HG02981 (cell line): ENCODE data around the gene INHBC.
"Not testable (repeated sequence)": the region's sequence is repeated elsewhere in the genome, so short reads cannot be mapped to it uniquely, and the experiment has no call there.

ENCODE experiments used
- ATAC-seq: cut with Tn5 transposase; IDR thresholded peaks from one replicate; pipeline ENCODE4 v1.9.1; 2021; ENCODE audit warnings: mild to moderate bottlenecking, moderate library complexity; ENCODE audit not compliant: unreplicated experiment

INHBC gene, protein sequence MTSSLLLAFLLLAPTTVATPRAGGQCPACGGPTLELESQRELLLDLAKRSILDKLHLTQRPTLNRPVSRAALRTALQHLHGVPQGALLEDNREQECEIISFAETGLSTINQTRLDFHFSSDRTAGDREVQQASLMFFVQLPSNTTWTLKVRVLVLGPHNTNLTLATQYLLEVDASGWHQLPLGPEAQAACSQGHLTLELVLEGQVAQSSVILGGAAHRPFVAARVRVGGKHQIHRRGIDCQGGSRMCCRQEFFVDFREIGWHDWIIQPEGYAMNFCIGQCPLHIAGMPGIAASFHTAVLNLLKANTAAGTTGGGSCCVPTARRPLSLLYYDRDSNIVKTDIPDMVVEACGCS

GRCh38 chr12:57434517-57435223, at the start of gene INHBC:
TSS of gene INHBC (plus strand) at chr12:57434784. CDS start at chr12:57434887, 103 bp downstream.
- no peak for ATAC-seq

DNA sequence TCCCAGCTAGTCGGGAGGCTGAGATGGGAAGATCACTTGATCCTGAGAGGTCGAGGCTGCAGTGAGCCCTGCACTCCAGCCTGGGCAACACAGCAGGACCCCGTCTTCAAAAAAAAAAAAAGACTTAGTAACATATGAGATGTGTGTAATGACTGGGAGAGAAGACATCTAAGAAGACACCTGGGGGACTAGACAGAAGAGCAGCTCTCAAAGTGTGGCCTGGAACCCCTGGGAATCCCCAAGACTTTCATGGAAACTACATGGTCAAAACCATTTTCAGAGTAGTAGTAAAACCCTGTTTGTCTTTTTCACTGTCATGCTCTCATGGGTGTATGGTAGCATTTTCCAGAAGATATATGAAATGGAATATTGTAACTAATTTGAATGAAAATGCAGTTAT, 49.0 kb upstream of the INHBC start:
- no peak for ATAC-seq

GRCh38 chr12:57386187-57386720, 48.3 kb upstream of the INHBC start:
- no peak for ATAC-seq

GRCh38 chr12:57388425-57388824, 46.2 kb upstream of the INHBC start:
- ATAC-seq: no peak

DNA sequence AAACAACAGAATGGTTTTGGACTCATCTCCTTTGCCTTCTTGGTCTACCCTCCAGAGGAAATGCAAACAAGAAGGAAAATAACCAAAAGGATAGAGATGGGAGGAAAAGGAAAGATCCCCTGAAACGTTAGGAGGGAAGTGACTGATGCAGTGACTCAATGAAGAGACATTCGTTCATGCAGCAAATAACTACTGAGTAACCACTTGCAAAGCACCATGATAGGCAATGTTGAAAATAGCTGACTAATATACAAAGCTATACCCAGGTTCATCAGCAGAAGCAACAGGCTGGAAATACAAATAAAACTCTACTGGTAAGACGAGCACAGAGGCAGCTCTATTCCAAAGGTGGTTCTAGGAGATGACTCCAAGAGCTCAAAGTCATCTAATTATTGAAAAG, 45.6 kb upstream of the INHBC start:
- no peak for ATAC-seq

- ATAC-seq: no peak
These were observed 44.4 kb upstream of the INHBC start for GRCh38 chr12:57390174-57390573.

DNA sequence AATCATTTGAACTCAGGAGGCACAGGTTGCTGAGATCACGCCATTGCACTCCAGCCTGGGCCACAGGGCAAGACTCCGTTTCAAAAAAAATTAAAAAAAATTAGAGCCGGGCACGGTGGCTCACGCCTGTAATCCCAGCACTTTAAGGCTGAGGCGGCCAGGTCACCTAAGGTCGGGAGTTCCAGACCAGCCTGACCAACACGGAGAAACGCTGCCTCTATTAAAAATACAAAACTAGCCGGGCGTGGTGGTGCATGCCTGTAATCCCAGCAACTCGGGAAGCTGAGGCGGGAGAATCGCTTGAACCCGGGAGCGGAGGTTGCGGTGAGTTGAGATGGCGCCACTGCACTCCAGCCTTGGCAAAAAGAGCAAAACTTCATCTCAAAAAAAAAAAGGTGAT, 39.5 kb upstream of the INHBC start:
- no peak for ATAC-seq

DNA sequence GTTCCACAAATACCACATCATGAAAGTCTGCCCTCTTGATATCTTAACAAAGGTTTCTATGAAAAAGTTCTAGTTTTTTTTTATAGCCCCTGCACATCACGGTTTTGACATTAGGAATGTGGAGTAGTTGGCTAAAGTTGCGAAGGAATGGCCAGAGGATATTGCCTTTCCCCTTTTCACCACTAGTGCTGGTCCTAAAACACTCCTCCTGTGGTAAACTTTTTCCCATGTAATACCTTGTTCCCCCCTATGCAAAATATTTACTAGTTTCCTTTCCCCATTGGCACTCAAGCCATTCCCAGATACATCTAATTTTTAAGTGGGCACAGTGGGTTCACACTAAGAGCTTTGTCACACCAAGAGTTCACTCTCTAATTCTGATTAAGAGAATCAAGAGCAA, 37.1 kb upstream of the INHBC start:
- ATAC-seq: no peak

DNA sequence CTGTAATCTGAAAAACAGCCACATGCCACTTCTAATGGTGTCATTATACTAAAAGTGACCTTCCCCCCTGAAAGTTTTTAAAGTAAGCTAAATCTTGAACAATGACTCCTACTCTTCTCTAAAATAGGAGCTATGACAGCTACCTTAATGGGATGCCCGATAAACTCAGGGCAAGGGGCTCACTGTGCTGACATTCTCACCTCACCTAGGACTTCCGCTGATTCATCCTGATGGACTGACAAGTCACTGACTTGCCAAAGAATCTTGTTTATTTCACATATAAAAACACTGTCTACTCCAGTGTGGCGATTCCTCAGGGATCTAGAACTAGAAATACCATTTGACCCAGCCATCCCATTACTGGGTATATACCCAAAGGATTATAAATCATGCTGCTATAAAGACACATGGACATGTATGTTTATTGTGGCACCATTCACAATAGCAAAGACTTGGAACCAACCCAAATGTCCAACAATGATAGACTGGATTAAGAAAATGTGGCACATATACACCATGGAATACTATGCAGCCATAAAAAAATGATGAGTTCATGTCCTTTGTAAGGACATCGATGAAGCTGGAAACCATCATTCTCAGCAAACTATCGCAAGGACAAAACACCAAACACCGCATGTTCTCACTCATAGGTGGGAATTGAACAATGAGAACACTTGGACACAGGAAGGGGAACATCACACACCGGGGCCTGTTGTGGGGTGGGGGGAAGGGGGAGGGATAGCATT, 34.7 kb upstream of the INHBC start:
- not testable (repeated sequence) for ATAC-seq

DNA sequence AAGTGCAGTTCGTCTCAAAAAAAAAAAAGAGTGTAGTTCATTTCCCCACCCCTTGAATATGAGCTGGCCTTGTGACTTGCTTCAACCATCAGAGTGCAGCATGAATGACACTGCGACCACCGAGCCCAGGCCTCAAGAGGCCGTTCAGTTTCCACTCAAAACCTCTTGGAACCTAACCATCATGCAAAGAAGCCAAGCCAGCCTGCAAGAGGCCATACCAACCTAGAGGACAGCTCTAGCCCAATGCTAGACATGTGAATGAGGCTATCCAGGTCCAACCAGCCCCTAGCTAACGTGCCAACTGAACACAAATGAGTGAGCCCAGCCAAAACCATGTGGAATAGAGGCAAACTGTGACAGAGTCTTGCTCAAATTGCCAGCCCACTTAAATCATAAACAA, 33.4 kb upstream of the INHBC start:
- ATAC-seq: no peak

DNA sequence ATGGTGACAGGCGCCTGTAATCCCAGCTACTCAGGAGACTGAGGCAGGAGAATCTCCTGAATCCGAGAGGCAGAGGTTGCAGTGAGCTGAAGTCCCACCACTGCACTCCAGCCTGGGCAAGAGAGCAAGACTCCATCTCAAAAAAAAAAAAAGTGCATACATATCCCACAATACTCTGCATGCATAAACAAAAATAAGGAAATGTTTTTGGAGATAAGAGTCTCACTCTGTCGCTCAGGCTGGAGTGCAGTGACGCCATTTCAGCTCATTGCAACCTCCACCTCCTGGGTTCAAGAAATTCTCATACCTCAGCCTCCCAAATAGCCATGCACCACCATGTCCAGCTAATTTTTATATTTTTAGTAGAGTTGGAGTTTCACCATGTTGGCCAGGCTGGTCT, 32.4 kb upstream of the INHBC start:
- not testable (repeated sequence) for ATAC-seq

DNA sequence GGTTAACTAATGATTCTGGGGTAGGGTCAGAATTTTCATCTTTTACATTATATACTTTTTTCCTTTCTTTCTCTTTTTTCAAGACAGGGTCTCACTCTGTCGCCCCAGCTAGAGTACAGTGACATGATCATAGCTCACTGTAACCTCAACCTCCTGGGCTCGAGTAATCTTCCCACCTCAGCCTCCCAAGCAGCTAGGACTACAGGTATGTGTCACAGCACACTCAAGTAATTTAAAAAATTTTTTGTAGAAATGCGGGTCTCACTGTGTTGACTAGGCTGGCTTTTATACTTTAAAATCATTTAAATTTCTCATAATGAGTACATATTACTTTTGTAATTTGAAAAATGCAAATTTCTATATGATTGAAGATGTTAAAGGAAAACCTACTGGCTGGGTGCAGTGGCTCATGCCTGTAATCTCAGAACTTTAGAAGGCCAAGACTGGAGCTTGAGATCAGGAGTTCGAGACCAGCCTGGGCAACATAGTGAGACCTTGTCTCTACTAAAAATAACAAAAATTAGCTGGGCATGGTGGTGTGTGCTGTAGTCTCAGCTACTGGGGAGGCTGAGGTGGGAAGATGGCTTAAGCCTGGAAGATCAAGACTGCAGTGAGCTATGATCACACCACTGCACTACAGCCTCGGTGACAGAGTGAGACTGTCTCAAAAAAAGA, 29.5 kb upstream of the INHBC start:
- no peak for ATAC-seq

- no peak for ATAC-seq
These were observed 24.1 kb upstream of the INHBC start for GRCh38 chr12:57410534-57410933.

GRCh38 chr12:57414160-57414559, 20.4 kb upstream of the INHBC start:
- ATAC-seq: not testable (repeated sequence)

GRCh38 chr12:57415088-57415487, 19.5 kb upstream of the INHBC start:
- no peak for ATAC-seq

GRCh38 chr12:57416039-57416996, 18.3 kb upstream of the INHBC start:
- ATAC-seq: no peak

DNA sequence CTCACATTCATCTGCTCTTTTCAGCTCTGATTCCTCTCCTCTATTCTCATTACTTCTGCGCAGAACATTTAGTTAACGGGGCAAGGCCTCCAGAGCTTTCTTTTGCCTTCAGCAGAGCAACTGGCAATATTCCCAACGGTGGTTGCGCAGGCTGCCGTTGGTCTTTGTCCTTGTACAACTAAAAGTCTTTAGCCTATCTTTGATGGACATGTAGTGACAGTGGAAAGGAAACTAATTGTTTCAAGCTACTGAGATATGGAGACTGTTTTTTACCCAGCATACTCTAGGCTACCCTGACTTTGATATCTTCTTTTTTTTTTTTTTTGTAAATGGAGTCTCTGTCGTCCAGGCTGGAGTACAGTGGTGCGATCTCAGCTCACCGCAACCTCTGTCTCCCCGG, 16.3 kb upstream of the INHBC start:
- ATAC-seq: no peak

DNA sequence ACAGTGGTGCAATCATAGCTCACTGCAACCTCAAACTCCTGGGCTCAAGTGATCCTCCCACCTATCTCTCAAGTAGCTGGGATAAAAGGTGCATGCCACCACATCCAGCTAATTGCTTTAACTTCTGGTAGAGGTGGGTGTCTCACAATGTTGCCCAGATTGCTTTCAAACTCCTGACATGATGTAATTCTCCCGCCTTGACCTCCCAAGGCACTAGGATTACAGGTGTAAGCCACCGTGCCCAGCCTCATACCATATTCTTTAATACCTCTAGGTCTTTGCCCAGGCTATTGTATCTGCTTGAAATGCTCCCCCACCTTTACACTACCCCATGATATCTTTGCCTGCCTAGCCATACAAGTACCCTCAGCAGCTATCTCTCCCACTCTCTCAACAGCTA, 15.1 kb upstream of the INHBC start:
- no peak for ATAC-seq

GRCh38 chr12:57420482-57420881, 14.1 kb upstream of the INHBC start:
- no peak for ATAC-seq

- not testable (repeated sequence) for ATAC-seq
These were observed 7.6 kb upstream of the INHBC start for GRCh38 chr12:57426948-57427347.
